Stomach (tissue), 4 donors: ENCODE data around the gene GSTT2B.

Experiments
- CTCF ChIP-seq, 7 experiments: fragments of 450-650 bp in 4 of 7; fragments of 200-600 bp in 3 of 7; sonication (generic) in 3 of 7; IDR thresholded peaks; one replicate each; pipeline ENCODE4 v1.5.1; 2016 to 2019; ENCODE audit warnings: antibody characterized with exemption in 7 of 7, control low read depth in 2 of 7, mild to moderate bottlenecking in 1 of 7
- EP300 ChIP-seq: sonication (generic); formaldehyde crosslinking; IDR thresholded peaks from one replicate; pipeline ENCODE4 v1.6.1; 2017; ENCODE audit warnings: antibody characterized with exemption
- POLR2A ChIP-seq, 4 donors: fragments of 450-650 bp; IDR thresholded peaks; one replicate each; pipeline ENCODE4 v1.6.1; 2016; ENCODE audit warnings: antibody characterized with exemption in 4 of 4, control low read depth in 2 of 4, mild to moderate bottlenecking in 1 of 4, moderate library complexity in 1 of 4
- POLR2AphosphoS5 ChIP-seq, 3 donors: sonication (generic); formaldehyde crosslinking; IDR thresholded peaks; one replicate each; pipeline ENCODE4 v1.6.1; 2016; ENCODE audit warnings: antibody characterized with exemption in 3 of 3

GRCh38 chr22:24008022-24008283, 47.0 kb upstream of the GSTT2B start:
- TF ChIP-seq CTCF (IDR thresholded peaks at IDR 0.05), result no peak
- no peak for TF ChIP-seq POLR2A (IDR thresholded peaks at IDR 0.05)
- TF ChIP-seq EP300, result no peak
- no peak for TF ChIP-seq POLR2AphosphoS5 (IDR thresholded peaks at IDR 0.05)
